HG03460 (cell line): ENCODE measurements around the gene TMEM108.

Experiments
- ATAC-seq: cut with Tn5 transposase; IDR thresholded peaks from one replicate; pipeline ENCODE4 v1.9.1; 2021; ENCODE audit not compliant: unreplicated experiment

Gene TMEM108

DNA sequence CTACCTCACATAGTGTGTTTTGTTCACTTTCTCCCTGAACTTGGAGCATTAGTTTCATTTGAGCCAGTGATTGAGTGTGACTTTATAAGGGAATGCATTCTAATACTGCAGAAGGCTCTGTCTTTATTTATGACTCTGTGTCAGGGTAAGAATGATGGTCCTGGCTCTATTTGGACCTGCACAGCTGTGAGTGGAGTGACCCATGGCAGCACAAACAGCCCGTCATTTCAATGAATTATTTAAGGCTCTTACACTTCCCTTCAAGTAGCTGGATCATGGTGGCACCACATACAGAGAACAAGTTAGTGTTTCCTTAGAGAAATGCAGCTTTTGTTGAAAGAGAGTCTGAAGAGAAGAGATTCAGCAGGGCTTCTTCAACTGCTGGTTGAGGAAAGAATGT lies 16.4 kb downstream of the TMEM108 start:
- no peak for ATAC-seq

DNA sequence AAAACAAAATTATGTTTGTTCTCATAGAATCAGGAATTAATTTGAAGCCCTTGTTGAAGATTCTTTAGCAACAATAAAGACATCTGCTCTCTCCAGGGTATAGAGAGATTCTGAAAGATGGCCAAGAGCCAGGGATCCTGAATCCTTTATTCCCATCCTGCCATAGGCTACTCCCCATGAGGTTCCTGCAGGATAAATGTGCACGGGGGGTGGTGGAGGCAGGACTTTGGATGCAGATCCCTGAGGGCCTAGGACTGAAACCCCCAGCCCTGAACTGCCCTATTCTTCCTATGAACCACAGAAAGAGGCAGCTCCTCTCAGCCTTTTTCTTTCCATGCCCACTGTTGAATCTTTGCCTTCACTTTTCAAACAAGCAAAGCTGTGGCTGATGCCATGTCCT lies 17.1 kb downstream of the TMEM108 start:
- ATAC-seq = no peak

DNA sequence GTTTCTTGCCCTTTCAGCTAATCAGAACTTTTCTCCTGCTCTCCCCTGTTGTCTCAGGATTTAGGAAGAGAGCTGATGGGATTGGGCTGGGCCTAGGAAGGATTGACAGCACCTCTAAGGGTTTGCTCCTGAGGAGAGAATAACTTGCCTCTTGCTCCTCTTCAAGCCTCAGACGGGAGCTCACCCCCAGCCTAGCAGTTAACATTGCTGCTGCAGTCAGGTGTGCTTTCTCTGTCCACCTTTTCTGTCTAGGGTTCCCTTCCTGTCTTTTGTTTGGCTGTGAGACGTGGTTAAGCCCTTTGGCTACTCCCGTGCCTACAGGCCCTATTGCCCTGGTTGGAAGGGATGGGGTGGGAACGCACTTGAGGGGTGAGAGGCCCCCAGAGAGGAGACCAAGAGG lies 20.1 kb downstream of the TMEM108 start:
- no peak for ATAC-seq

DNA sequence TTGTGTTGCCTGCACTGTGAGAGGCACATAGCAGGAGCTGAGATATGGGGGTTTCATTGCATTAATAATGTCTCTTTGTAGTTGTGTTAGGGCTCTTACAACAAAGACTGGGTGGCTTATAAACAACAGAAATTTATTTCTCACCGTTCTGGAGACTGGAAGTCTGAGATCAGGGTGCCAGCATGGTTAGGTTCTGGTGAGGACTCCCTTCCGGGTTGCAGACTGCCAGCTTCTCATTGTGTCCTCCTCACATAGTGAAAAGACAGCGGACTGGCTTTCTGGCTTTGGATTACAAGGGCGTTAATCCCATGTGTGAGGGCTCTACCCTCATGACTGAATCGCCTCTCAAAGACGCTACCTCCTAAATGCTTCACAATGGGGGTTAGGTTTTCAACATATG lies 20.6 kb downstream of the TMEM108 start:
- ATAC-seq = no peak

DNA sequence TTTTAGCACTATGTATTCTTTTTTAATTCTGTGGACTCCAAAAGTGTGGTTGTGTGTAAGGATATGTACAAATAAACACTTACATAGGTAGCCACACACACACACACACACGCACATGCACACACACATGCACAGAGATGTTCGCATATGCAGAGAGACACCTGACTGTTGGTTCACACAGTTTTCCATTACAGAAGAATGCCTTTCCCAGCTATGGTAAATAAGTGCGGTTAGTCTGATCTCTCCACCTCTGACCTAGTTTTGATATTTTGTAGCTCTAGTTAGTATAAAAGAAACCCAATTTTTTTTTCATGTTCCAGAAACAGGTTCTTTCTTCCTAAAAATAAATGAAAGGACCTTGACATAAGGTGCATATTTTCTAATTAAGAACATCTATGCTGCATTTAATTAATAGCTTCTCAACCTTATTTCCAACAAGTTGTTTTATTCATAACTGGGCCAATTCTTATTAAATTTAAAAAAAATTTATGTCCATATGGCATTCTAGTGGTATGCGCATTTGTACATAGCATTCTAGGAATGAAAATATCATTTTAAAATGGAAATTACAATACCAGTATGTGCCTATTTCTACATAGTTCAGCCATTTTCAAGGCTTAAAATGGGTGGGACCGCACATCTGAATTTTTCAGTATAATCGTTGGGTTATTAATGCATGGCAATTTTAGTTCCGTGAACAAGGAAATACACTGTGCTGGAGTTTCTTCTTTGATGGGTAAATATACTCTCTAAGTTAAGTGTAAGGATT lies 27.2 kb downstream of the TMEM108 start:
- ATAC-seq = no peak

DNA sequence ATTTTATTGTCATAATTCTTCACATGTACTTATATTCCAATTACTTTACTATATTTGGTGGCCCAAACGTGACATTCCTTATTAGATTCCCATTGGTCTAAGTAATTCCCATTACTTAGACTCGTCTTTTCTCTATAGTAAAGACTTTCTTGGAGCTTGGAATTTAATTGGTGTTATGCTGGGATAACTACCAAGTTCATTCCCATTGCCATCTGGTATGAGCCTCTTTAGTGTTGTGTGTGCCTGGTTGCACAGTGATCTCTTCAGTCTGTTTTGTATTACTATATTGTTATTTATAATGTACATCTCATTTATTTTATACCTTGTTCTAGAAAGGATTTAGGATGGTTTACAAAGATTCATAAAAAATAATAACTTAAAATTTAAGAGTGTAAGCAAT lies 27.8 kb downstream of the TMEM108 start:
- ATAC-seq = no peak

DNA sequence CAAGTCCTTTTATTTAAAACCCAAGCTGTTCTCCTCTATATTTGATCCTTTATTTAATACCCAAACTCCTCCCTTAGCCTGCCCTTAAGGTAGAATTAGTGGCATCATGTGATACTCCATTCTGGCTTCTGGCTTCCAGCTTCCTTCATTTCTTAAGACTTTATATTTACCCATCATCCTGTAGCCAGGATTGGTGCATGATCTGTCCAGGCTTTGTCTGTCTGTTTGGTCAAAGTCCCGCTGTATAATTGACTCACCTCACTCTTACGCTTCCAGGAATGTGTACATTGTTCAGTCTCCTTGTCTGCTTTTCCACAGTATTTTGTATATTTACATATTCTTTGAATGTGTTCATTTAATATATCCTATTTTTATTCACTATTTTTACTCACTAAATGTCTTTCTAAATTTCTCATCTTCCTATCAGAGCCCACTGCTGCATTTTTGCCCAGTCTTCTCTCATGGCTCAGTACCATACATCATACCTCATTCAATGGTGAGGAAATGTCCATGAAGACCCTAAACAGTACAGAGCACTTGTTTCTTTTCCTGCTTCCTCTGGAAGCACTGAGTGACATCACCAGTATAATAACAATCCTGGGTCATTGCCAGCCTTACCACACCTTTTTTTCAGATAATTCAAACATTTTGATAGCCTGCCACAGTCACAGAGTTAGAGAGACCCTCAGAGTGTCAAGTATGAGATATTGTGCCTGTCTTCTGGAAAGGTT lies 31.5 kb downstream of the TMEM108 start:
- ATAC-seq = no peak

DNA sequence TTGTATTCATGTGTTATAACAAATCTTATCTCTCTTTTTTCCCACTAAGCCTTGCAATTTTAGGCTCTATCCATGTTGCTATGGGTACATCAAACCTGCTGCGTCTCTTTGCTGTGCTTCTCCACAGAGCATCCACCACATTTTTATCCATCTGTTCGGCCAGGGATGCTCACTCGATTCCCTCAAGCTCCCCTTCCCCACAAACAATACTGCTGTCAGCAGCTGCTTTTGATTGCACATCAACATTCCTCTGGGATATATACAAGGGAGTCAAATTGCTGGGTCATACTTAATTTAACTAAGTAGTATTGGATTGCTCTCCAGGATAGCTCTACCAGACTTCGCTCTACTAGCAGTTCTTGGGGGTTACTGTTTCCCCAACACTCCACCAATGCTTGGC lies 36.8 kb downstream of the TMEM108 start:
- ATAC-seq = no peak

DNA sequence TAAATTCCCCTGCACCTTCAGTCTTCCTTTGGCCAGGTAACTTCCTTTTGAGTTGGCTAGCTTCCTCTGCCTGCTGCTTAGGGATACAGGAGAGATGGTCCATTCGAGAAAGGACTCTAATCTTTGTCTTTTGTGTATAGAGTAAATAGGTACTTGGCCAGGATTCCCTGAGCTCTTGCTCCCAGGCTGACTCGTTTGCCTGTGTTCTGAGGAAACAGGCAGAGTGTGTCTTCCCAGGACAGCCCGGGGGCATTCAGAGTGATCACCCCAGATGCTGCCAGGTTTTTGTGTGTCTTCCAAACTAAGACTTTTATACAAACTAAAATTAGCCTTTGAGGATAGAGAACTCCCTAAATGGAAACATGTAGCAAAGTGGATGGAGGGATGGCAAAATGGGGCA lies 39.5 kb downstream of the TMEM108 start:
- ATAC-seq = no peak

DNA sequence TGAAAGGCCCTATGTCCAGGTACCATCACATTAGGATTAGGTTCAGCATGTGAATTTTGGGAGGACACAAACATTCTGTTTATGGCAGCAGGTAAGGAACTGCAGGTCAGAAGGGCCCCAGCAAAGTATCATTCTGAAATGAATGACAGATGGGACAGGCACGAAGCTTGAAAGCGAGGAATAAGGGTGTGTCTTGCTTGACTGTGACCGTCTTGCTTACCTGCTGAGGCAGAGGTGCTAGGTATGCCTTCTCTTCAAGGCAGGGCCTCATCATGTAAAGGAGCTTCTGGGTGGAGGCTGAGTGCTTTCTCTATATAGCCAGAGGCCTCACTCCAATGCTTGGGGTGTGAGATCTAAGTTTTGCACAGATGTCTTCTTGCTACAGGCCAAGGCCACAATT lies 41.4 kb downstream of the TMEM108 start:
- no peak for ATAC-seq

DNA sequence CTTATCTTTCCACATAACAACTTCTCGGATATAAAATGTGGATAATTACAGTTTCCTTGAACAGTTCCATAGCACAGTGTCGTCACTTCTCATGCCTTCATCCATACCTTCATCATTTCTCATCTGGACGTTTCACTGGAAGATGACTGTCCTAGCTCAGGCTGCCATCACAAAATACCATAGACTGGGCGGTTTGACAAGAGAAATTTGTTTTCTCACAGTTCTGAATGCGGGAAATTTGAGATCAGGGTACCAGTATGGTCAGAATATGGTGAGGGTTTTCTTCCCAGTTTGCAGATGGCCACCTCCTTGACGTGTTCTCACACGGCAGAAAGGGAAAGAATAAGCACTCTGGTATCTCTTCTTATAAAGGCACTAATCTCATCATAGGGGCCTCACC lies 42.8 kb downstream of the TMEM108 start:
- no peak for ATAC-seq

DNA sequence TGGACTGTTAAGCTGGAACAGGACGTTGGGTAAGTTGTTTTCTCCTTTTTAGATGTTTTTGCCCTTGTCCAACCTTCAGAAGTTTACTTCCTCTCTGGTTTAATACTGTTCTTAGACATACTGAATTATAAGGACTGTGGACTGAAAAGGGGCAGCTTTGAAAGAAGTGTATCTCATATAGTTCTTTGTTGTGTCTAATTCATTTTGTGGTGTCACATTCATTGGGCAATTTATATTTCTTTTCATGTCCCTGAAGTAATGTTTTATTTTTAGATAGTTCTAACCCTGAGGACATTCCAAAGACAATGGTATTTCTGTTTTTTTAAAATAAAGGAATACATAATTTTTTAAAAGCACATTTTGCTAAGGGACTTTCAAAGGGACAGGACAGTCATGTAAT lies 45.2 kb downstream of the TMEM108 start:
- no peak for ATAC-seq

DNA sequence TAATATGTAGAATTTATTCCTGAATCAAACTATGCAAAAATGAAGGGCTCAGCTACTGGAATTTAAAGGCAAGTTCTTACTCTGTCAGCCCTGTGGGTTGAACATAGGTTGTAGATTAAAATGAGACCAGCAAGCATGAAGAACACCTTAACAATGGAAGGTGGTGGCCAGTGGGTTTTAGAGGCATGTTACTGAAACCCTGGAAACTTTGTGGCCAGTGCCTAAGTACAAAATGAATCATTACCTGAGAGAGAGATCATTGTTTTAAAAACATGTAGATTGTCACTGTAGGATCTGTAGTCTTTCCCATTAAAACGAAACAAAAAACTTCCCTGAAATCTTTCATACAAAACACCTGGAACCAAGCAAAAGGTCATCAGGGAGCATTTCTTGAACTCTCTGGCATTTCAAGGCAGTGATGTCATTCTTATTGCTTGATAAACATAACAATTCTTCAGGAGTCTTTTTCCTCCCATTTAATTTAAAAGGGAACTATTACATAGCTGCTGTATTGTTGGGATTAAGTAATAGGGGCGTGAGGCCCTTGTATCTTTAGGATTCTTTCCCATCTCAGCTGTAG lies 51.8 kb downstream of the TMEM108 start:
- ATAC-seq = no peak

DNA sequence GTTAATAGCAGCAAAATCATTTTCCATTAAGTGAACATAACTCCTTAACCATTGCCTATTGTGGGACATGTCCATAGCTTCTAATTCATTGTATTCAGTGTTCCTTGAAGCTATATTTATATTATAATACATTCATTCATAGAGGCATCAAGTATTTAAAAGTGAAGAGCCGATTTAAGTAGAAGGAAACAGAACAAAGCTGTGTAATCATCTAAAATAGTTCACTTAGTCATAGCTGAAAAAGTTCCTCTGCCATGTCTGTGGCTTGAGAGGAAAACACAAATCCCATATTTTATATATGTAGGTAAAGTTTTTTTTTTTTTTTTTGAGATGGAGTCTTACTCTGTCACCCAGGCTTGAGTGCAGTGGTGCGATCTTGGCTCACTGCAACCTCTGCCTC lies 54.5 kb downstream of the TMEM108 start:
- no peak for ATAC-seq

DNA sequence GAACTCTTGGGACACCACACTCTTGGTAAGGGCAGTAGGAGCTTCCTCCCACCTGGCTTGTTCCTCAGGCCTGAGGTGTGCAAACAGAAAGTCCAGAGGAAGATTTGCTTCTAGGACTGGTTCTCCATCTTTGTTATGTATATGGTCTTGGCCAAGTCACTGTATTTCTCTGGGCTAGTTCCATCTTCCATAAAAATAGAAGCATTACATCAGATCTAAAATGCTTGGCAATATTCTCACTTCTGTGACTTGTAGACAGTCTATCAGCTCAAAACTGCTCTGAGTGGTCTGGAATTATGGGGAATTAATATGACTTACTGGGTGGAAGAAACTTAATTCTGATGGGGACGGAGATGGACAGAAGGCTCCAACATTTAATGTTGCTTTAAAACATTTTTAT lies 55.2 kb downstream of the TMEM108 start:
- no peak for ATAC-seq

DNA sequence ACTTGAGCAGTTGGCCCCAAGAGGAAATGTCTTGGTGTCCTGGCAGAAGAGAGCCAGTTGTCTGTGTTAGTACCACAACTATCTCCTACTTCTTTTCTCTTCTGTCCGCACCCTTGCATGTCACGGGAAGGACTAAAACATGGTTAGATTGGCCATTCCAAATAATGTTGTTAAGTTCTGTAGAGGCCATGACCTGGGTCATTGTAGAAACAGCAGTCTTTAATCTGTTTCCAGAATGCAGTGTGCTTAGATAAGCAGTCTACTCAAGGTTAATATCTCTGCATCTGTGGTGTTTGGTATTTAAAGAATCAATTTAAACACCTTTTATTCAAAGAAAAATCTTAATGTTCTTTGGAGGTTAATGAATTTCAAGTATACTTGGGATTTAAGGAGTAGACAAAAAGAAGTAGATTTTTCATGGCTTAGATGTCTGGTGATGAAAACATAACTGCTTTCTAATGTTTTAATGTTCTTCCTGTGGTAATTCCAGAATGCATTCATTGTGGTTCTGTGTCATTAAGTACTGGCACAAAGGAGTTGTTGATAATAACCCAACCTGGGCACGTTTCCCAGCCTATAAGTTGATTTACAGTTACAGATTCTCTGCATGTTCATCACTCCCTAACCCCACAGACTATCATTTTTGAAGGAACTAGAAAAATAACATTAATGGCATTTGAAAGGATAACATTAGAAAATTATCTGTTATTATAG lies 58.9 kb downstream of the TMEM108 start:
- no peak for ATAC-seq

DNA sequence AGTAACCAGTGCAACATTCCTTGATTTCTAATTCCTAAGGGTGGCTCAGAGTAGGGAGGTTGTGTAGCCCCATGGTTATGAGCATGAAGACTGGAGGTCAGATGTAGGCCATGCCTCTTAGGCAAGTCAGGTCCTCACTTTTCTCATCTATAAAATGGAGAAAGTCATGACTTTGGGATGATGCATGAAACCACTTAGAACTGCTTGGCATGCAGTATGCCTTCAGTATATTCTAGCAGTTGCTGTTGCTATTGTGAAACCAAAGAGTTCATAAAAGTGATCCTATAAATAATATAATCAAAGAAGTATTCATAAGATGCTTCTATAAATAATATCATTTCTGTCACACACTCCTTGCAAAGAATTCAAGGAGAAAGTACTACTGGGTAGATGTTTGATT lies 65.5 kb downstream of the TMEM108 start:
- no peak for ATAC-seq

DNA sequence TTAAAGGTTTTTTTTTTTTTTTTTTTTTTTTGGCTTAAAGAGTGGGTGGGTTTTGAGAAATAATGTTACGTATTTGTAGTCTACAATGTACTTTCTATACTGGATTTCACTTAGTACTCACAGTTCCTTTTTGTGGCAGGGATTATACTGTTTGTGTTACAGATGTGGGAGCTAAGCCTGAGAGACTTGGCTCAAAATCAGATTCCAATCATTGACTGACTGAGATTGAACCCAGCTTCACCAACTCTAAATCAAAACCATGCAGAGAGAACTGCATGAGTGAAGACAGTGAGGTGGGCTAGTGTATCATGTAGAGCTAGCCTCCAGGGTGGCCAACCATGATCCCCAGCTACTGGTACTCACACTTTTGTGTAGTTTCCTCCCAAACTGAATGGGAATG lies 68.0 kb downstream of the TMEM108 start:
- no peak for ATAC-seq

DNA sequence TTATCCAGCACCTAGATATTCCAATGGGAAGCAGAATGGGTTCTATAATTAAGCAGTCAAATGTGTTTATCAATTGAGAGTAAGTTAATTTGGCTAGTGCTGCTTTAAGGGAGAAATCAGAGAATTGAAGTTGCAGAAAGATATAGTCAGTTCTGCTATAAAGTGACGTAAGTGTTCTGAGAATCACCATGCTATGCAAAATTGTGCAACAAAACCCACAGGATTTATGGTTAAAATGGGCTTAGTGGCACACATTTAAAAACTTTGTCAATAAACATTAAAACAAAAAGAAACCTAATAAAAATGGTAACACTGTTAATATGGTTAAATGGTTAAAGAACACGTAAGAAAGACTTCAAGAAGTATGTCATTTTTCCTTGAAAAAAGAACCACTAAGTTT lies 74.5 kb downstream of the TMEM108 start:
- ATAC-seq = no peak

DNA sequence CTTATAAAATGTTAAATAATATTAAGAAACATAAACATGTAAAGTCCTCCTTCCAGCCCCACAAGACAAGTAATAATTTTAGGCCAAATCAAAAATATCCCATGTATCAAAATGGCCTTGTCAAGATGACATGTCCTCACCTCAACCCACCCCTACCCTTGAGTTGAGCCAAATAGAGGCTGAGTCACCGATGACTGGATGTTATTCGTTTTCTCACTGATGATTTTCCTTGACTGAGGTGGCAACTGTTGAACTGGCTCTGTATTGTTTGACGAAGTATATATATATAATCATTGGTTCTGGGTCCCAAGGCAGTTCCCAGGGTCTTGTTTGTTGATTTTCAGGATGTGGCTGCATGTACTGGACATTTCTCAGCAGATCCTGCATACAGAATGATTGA lies 75.3 kb downstream of the TMEM108 start:
- ATAC-seq = no peak

DNA sequence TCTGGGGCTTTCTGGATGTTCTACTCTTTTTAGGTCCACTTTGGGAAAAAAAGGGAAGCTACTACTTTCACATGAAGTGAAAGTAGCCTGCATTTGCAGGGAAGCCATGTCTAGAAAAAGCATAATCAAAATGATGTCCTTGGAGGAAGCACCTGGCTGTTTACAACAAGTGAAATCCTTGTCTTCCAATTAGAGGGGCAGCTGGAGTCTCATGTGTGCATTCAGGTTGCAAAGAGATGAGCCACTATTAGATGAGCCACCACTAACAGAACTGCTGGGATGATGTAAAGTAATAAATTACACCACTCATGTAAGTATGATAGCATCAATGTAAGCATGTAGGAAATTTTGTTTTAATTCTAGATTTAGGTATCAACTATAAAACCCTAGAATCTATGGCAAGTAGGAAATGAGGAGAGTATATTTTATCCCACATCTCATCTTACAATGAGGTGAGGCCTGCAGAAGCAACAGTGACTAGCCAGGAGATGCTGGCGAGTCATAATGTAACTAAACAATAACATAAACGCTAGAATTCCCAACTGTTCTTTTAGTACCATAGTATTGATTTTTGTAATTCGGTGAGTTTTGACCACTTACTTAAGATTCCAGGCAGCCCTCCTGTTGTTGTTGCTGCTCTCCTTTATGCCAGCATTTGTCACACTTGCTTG lies 75.9 kb downstream of the TMEM108 start:
- no peak for ATAC-seq
